ENCODE measurements around the gene C1QTNF8. TPM values are rescaled to one million over a fixed set of nuclear protein-coding genes. Genes with fewer than 3 reads are reported as not detected.

The C1QTNF8 gene
- total RNA-seq, 1 donor from 2014 or later = not detected

GRCh38 chr16:1070864-1071408, 25.1 kb downstream of the C1QTNF8 start:
- intact Hi-C loops (cut with DNase I) = no loop called here
- DNase-seq (ENCODE audit: low spot score) (no peak), ATAC-seq (no peak)

DNA sequence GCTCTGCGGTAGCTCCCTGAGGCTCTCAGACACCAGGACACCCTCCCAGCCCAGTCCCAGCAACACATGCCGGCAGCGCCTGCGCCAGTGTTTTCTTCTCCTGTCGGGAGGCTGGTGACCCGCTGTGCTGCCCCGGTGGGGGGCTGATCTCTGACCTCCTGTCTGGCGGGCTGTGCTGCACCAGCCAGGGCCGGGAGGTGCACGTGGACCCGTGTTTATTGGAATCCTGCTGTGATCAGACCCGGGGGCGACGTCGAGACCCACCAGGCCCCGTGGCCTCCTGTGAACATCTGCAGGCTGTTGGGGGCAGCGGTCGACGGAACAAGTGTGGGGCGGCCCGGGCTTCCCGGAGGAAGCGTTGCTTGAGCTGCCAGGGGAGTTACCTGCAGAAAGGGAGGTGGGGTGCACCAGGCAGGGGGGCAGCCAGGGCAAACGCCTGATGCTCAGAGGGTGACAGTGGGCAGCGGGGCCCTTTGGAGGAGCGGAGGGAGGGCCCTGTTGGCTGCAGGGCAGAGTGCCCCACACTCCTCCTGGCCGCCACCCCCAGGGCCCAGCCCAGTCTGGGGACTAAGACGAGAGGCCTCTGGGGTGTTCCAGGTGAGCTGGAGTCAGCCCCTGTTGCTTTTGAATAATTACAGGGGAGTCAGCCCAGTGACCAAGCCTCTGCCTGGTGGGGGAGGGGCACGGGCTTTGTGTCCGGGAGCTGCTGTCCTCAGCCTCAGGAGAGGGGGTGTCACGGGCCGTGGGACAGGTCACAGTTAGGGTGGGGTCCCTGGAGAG, 25.8 kb downstream of the C1QTNF8 start:
- DNase-seq (ENCODE audit: low spot score) (no peak), ATAC-seq (no peak)
- intact Hi-C loops (cut with DNase I) = no loop called here

- DNase-seq (ENCODE audit: low spot score) = no peak
- intact Hi-C loops (cut with DNase I) = no loop called here
- no peak for ATAC-seq
These were observed 26.9 kb downstream of the C1QTNF8 start for GRCh38 chr16:1069154-1069553.

DNA sequence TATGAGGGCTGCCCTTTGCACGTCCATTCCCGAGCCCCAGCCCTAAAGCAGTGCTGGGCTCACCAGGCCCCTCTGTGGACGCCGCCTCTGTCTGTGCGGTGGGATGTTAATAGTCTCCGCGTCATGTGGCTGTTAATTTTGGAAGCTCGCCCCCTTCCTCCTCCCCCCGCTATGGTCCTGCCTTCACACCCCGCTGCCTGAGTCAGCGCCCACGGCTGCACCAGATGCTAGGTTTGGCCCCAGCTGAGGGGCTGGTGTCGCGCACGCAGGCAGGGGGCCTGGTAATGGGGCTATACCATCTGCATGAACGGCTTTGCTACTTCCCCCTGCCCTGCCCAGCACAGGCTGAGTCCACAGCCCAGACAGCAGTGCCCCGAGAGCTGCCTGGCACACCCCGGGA, 27.6 kb downstream of the C1QTNF8 start:
- no peak for ATAC-seq
- no peak for DNase-seq (ENCODE audit: low spot score)
- intact Hi-C loops (cut with DNase I) = no loop called here

DNA sequence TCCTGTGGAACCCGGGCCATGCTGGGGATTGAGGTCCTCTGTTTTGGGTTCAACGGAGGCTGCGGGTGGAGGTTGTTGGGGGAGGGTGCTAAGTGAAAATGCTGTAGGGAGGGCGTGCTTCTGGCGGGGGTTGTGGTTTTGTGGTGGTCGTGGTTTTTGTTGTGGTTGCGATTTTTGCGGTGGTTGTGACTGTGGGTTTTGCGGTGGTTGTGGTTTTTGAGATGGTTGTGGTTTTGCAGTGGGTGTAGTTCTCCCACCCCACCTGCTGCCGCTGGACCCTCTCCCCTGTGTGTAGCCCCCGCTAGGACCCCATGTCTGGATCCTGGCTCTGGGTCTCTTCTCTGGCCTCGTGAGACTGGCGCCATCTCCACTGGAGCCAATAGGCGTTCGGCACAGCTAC, 28.4 kb downstream of the C1QTNF8 start:
- intact Hi-C loops (cut with DNase I) = no loop called here
- no peak for ATAC-seq
- no peak for DNase-seq (ENCODE audit: low spot score)

DNA sequence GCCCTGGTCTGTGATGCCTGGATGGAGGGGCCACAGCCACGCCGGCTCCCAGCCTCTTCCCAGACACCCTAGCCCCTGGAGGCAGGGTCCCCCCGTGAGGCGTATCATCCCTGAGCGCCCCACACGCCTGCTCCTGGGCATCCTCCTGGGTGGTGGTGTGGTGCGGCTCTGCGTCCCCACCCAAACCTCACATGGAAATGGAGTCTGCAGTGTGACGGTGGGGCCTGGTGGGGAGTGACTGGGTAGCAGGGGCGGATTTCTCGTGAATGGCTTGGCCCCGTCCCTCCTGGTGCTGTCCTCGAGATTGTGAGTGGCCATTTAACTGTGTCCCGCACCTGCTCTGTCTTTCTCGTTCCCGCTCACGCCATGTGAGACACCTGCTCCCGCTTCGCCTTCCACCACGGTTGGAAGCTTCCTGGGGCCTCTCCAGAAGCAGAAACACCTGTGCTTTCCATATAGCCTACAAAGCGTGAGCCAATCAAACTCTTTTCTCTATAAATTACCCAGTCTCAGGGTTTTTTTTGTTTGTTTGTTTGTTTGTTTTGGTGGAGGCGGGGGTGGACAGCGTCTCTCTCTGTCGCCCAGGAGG, 29.4 kb downstream of the C1QTNF8 start:
- ATAC-seq (no peak), DNase-seq (ENCODE audit: low spot score) (no peak)
- intact Hi-C loops (cut with DNase I) = no loop called here

- no peak for ATAC-seq
- intact Hi-C loops (cut with DNase I) = no loop called here
These were observed 30.4 kb downstream of the C1QTNF8 start for GRCh38 chr16:1065469-1066128.

GRCh38 chr16:1063728-1064127, 32.3 kb downstream of the C1QTNF8 start:
- no peak for ATAC-seq
- intact Hi-C loops (cut with DNase I) = no loop called here
- DNase-seq (ENCODE audit: low spot score) = no peak

More at GRCh38 chr16:1065469-1066128, 30.4 kb downstream of the C1QTNF8 start:
- DNase-seq (ENCODE audit: low spot score) = no peak

GRCh38 chr16:1062895-1063294, 33.1 kb downstream of the C1QTNF8 start:
- no peak for ATAC-seq
- intact Hi-C loops (cut with DNase I) = no loop called here
- DNase-seq (ENCODE audit: low spot score) = no peak

GRCh38 chr16:1061769-1062505, 34.1 kb downstream of the C1QTNF8 start:
- no peak for DNase-seq (ENCODE audit: low spot score)
- intact Hi-C loops (cut with DNase I) = no loop called here
- no peak for ATAC-seq

- intact Hi-C loops (cut with DNase I) = no loop called here
- ATAC-seq = no peak
These were observed 35.4 kb downstream of the C1QTNF8 start for GRCh38 chr16:1060416-1061340.

DNA sequence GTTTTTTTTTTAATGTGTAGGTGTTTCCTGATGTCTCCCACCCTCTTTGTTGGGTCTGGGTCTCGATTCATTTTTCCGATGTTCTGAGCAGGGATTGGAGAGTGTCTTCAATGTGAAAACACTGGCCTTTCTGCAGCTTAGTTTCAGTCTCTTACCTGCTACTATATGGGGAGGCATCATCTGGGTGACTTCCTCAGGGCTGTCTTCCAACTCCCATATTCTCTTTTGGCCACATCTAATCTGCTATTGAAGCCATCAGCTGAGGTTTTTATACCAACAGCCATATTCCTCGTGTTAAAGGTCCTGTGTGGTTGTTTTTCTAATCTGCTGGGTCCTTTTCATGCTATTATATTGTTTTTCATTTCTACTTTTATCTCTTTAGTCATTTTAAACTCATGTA, 36.7 kb downstream of the C1QTNF8 start:
- intact Hi-C loops (cut with DNase I) = loop anchor here (5.0 to 10.0 kb wide), 2 partner anchors 175 to 247 kb away; no protein-coding TSS in a partner anchor
- ATAC-seq = no peak

More at GRCh38 chr16:1060416-1061340, 35.4 kb downstream of the C1QTNF8 start:
- DNase-seq (ENCODE audit: low spot score) = no peak

DNA sequence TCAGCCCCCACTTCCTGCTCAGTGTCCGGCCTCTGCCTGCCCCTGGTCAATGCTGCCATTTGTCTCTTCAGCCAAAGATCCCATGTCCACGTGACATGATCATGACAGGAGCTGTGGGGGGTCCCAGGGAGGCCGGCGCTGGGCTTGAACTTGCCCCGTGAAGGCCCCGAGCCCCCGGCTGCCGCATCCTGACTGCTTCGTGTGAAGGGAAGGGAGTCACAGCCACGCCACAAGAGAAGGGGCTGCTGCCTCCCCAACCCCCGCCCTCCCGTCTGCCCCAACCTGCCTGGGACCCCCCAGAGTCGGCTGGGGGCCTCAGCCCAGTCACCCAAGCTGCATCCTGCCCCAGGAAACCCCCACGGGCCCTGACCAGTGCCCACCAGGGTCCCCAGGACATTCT, 37.8 kb downstream of the C1QTNF8 start:
- ATAC-seq (no peak), DNase-seq (ENCODE audit: low spot score) (no peak)
- intact Hi-C loops (cut with DNase I) = loop anchor here (5.0 to 10.0 kb wide), 2 partner anchors 173 to 246 kb away; no protein-coding TSS in a partner anchor

More for the DNA sequence above, 36.7 kb downstream of the C1QTNF8 start:
- no peak for DNase-seq (ENCODE audit: low spot score)

GRCh38 chr16:1057252-1057932, 38.7 kb downstream of the C1QTNF8 start:
- ATAC-seq (no peak), DNase-seq (ENCODE audit: low spot score) (no peak)
- intact Hi-C loops (cut with DNase I) = loop anchor here (5.0 to 10.0 kb wide), 2 partner anchors 173 to 245 kb away; no protein-coding TSS in a partner anchor

DNA sequence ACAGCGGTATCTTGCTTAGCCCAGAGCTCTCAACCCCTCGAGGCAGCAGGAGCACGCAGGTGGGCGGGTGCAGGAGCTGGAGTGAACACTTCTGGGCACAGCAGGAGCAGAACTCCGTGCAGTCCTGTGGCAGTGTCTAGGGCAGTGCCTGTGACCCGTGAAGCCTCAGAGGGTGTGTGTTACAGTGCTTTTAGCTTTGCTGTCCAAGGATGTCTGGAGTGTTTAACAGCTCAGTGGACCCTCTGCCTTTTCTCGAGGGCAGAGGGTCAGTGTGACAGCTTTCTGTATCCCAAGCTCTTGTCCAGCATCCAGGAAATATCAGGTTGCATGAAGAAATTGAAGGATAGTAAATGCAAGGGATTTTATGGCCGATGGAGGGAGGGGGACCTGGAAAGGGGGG, 39.8 kb downstream of the C1QTNF8 start:
- ATAC-seq (no peak), DNase-seq (ENCODE audit: low spot score) (no peak)
- intact Hi-C loops (cut with DNase I) = loop anchor here (5.0 to 10.0 kb wide), 2 partner anchors 171 to 244 kb away; no protein-coding TSS in a partner anchor

DNA sequence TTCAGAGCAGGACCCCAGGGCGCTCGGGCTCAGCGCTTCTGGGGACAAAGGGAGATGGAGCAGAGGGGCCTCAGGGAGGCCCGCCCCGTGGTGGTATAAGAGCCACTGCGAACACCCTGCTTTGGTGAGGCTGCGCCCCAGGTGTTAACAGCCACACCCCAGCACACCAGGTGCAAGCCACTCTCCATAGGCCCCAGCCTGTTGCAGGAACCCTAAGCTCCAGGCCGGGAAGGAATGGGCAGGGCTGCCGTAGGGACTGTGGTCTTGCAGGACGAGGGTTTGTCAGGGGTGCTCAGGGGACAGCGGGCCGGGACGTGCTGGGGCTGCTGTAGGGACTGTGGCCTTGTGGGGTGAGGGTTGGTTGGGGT, 40.5 kb downstream of the C1QTNF8 start:
- no peak for DNase-seq (ENCODE audit: low spot score)
- intact Hi-C loops (cut with DNase I) = loop anchor here (5.0 to 10.0 kb wide), 2 partner anchors 171 to 243 kb away; no protein-coding TSS in a partner anchor
- no peak for ATAC-seq
